Omental fat pad (tissue), 4 donors: Measurements from ENCODE around the gene ZBTB22. TPM values are rescaled to one million over a fixed set of nuclear protein-coding genes. Genes with fewer than 3 reads are reported as not detected.
"Not testable (repeated sequence)": the region's sequence is repeated elsewhere in the genome, so short reads cannot be mapped to it uniquely, and the experiment has no call there.

Experiments
- ATAC-seq: fragments of 150-250 bp; one replicate; pipeline ENCODE4 v1.9.1; 2016; ENCODE audit warnings: mild to moderate bottlenecking, moderate library complexity; ENCODE audit not compliant: low FRiP score
- DNase-seq: peaks from one replicate; pipeline ENCODE4 v3.0.0-alpha.2; 2019; ENCODE audit warnings: low spot score
- CTCF ChIP-seq, 3 donors: fragments of 450-650 bp; IDR thresholded peaks; one replicate each; pipeline ENCODE4 v1.5.1; 2016 to 2017; ENCODE audit warnings: antibody characterized with exemption in 3 of 3, mild to moderate bottlenecking in 3 of 3, moderate library complexity in 2 of 3
- total RNA-seq, 4 donors: library from RNA; depleted of rRNA; stranded (reverse); fragments of >200 nt; gene quantifications; one replicate each; pipeline ENCODE4 v1.1.0, GENCODE V29; 2016

The ZBTB22 gene
- total RNA-seq, 4 donors from 2014 or later: 10.7 to 15.3 (median 11.6) TPM

DNA sequence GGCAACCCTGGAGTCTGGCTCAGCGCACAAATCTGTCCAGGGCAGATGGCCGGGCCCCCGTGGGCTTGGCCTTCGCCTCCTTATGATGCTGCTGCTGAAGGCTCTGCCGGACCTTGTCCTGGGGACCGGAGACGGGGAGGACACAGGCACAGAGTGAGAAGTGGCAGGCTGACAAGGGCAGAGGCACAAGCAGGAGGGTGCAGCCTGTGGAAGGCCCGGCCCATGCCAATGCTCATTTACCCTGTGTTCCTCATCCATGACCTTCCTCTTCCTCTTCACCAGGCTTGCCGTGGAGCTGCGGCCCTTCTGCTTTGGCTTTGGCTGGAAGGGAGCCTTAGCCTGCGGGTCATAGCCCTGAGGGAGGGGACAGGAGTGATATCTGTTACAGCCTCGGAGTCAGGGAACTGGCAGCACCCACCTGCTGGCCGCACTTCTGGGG, 38.3 kb downstream of the ZBTB22 start:
- no peak for TF ChIP-seq CTCF (IDR thresholded peaks at IDR 0.05)
- ATAC-seq (no peak), DNase-seq (no peak)

GRCh38 chr6:33278810-33279209, 38.7 kb downstream of the ZBTB22 start:
- no peak for DNase-seq
- TF ChIP-seq CTCF (IDR thresholded peaks at IDR 0.05): no peak
- ATAC-seq: no peak

DNA sequence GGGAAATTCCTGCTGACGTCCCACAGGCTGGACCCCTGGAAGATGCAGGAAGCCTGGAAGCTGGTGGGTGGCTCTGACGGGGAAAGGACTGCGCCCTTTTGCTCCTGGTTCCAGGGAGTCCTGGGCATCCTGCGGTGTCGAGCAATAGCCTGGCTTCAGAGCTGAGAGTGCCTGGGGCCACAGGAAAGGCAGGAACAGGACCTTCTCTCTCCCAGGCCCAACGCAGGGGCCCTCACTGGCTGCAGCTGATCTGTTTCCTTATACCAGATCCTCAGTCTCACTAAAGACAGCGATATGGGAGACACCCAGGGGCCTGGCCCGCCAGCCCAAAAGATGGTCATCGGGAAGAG, 39.2 kb downstream of the ZBTB22 start:
- TF ChIP-seq CTCF (IDR thresholded peaks at IDR 0.05): no peak
- DNase-seq (no peak), ATAC-seq (no peak)

- no peak for DNase-seq
- peak; percentile 1 for ATAC-seq
- TF ChIP-seq CTCF (IDR thresholded peaks at IDR 0.05): no peak
Observed at GRCh38 chr6:33277663-33278391, 39.7 kb downstream of the ZBTB22 start.

DNA sequence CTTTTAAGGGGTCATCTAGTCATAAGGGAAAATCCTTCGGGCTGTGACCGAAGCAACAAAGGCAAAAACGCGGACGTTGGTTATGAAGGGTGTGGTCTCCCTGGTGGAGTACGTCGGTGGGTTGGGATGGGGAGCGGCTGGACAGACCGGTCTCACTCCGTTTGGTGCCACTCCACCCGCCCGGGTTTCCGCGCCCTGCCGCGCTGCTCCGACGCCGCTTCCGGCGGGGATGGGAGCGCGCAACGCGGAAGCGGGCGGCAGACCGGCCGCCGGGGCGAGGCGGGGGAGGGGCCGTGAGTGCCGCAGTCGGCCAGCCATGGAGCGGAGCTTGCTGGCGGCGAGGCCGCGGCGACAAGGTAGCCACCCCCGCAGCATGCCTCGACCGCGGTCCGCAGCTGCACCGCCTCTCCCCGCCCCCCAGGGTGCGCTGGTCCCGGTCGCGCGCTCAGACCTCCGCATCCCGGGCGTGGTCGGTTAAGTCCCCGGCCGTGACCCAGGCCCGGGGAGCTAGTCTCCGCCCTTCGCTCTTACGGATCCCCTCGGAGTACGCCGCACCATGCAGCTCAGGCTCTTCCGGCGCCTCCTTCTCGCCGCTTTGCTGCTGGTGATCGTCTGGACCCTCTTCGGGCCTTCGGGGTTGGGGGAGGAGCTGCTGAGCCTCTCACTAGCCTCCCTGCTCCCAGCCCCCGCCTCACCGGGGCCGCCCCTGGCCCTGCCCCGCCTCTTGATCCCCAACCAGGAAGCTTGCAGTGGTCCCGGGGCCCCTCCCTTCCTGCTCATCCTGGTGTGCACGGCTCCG, 40.5 kb downstream of the ZBTB22 start, which contains the start of gene B3GALT4:
TSS of gene B3GALT4 (plus strand) at position 260 of the 799 bp plus-strand sequence. CDS start at position 557, 297 bp downstream.
- DNase-seq (no peak), ATAC-seq (peak; percentile 69)
- no peak for TF ChIP-seq CTCF (IDR thresholded peaks at IDR 0.05)

DNA sequence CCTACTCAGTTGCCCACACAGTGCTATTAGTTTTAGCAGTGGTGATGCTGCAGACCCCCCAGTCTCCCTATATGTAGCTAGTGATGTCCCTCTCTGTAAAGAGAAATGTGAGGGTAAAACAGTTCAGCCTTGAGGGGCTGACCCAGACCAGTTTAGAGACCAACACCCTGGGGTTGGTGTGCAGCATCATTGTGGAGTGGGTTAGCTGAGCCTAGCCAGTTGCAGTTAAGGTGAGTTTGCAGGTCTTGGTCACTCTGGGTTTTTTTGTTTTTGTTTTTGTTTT, 41.0 kb downstream of the ZBTB22 start:
- DNase-seq (no peak), ATAC-seq (no peak)
- no peak for TF ChIP-seq CTCF (IDR thresholded peaks at IDR 0.05)

DNA sequence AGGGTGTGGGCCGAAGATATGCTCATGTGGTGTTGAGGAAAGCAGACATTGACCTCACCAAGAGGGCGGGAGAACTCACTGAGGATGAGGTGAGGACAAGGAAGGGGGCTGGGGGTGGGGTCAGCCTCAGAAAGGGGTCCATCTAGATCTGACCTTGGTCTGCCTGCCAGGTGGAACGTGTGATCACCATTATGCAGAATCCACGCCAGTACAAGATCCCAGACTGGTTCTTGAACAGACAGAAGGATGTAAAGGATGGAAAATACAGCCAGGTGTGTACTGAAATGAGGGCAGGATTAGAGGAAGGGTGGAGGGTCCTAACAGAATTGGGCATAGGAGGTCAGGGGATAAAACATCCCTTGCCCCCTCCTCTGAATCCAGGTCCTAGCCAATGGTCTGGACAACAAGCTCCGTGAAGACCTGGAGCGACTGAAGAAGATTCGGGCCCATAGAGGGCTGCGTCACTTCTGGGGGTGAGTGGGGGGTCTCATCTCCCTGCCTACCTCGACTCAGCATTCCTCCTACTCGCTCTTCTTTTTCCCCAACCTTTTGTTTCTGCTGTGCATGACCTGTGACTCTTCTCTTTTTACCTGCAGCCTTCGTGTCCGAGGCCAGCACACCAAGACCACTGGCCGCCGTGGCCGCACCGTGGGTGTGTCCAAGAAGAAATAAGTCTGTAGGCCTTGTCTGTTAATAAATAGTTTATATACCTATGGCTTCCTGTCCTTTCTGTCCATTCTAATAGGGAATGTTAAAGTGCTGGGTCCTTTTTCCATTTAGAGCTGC, 41.6 kb downstream of the ZBTB22 start:
- not testable (repeated sequence) for DNase-seq, ATAC-seq
